IMR-90 (cell line): ENCODE data around the gene INSM1. TPM values are rescaled to one million over a fixed set of nuclear protein-coding genes. Genes with fewer than 3 reads are reported as not detected.

Source experiments
- ATAC-seq: fragments of 200-7000 bp; cut with Tn5 transposase; 2 replicates; pipeline ENCODE4 v1.9.1; 2020; ENCODE audit warnings: low read depth, mild to moderate bottlenecking, moderate library complexity
- BruUV-seq: library from RNA; stranded (reverse); fragments of 400-500 nt; replicated peaks from 2 replicates; lab custom pipeline; 2021; lab: Mats Ljungman, UMichigan
- CTCF ChIA-PET: fragments of 300-600 bp; formaldehyde crosslinking; extraction: SDS; loops from one replicate; lab custom pipeline; 2021; ENCODE audit warnings: antibody characterized with exemption; lab: Yijun Ruan, JAX
- POLR2A ChIA-PET: fragments of 300-600 bp; sonication (Branson Sonifier 250); formaldehyde crosslinking; loops from one replicate; lab custom pipeline; 2022; ENCODE audit warnings: antibody characterized with exemption; ENCODE audit not compliant: unreplicated experiment; lab: Charles Lee
- DNase-seq: peaks from one replicate; pipeline ENCODE4 v3.0.0; 2013
- H2AFZ ChIP-seq: replicated peaks from 2 replicates; pipeline ENCODE3; 2013; ENCODE audit warnings: low read length, mild to moderate bottlenecking; ENCODE audit not compliant: poor library complexity
- H2AK5ac ChIP-seq: 2 replicates; pipeline ENCODE4 v1.6.1; 2013; ENCODE audit warnings: low read depth, low read length, inconsistent platforms
- H2AK9ac ChIP-seq: replicated peaks from 2 replicates; pipeline ENCODE3; 2013; ENCODE audit warnings: mild to moderate bottlenecking, low read depth, low read length, moderate library complexity; ENCODE audit not compliant: poor library complexity
- H2BK120ac ChIP-seq: 2 replicates; pipeline ENCODE4 v1.6.1; 2013; ENCODE audit warnings: low read depth, low read length, inconsistent platforms
- H2BK15ac ChIP-seq: 3 replicates; pipeline ENCODE4 v1.6.1; 2013; ENCODE audit warnings: low read depth, low read length, inconsistent platforms
- H2BK20ac ChIP-seq: 2 replicates; pipeline ENCODE4 v1.6.1; 2013; ENCODE audit warnings: low read depth, mild to moderate bottlenecking, inconsistent platforms, low read length, moderate library complexity
- H2BK5ac ChIP-seq: 2 replicates; pipeline ENCODE4 v1.6.1; 2013; ENCODE audit warnings: mild to moderate bottlenecking, low read depth, low read length, inconsistent platforms; ENCODE audit not compliant: poor library complexity, severe bottlenecking
- H3K14ac ChIP-seq: replicated peaks from 2 replicates; pipeline ENCODE4 v1.6.1; 2013; ENCODE audit warnings: low read depth, low read length, inconsistent platforms
- H3K18ac ChIP-seq: 2 replicates; pipeline ENCODE4 v1.6.1; 2013; ENCODE audit warnings: low read depth, low read length, control low read depth
- H3K23ac ChIP-seq: 2 replicates; pipeline ENCODE4 v1.6.1; 2013; ENCODE audit warnings: low read depth, low read length, inconsistent platforms
- H3K27ac ChIP-seq: 2 replicates; pipeline ENCODE4 v1.5.1; 2013; ENCODE audit warnings: mild to moderate bottlenecking, control low read depth, low read length; ENCODE audit not compliant: insufficient read depth
- H3K27me3 ChIP-seq: 2 replicates; pipeline ENCODE4 v1.6.1; 2013; ENCODE audit warnings: low read length; ENCODE audit not compliant: control insufficient read depth, insufficient read depth
- H3K36me3 ChIP-seq: 2 replicates; pipeline ENCODE4 v1.6.1; 2013; ENCODE audit warnings: low read length, mixed read lengths; ENCODE audit not compliant: control insufficient read depth, insufficient read depth
- H3K4ac ChIP-seq: 2 replicates; pipeline ENCODE4 v1.6.1; 2013; ENCODE audit warnings: low read depth, low read length, inconsistent platforms
- H3K4me1 ChIP-seq: 2 replicates; pipeline ENCODE4 v1.6.1; 2013; ENCODE audit warnings: low read length, mixed read lengths; ENCODE audit not compliant: control insufficient read depth, insufficient read depth
- H3K4me2 ChIP-seq: 2 replicates; pipeline ENCODE4 v1.6.1; 2013; ENCODE audit warnings: low read depth, mild to moderate bottlenecking, control low read depth, low read length, moderate library complexity
- H3K4me3 ChIP-seq: 2 replicates; pipeline ENCODE4 v1.5.1; 2013; ENCODE audit warnings: low read depth, mild to moderate bottlenecking, control low read depth, low read length, moderate library complexity; ENCODE audit not compliant: insufficient read depth
- H3K56ac ChIP-seq: 2 replicates; pipeline ENCODE4 v1.6.1; 2013; ENCODE audit warnings: low read length, inconsistent platforms; ENCODE audit not compliant: insufficient read depth; ENCODE audit errors: extremely low read depth
- H3K79me1 ChIP-seq, 2 experiments: 2 replicates each; pipeline ENCODE4 v1.6.1; 2013; ENCODE audit warnings: low read length in 2 of 2, inconsistent platforms in 1 of 2, low read depth in 1 of 2
- H3K9ac ChIP-seq: 2 replicates; pipeline ENCODE4 v1.6.1; 2013; ENCODE audit warnings: low read depth, low read length, control low read depth
- H3K9me1 ChIP-seq: 2 replicates; pipeline ENCODE4 v1.6.1; 2013; ENCODE audit warnings: low read length, inconsistent platforms; ENCODE audit not compliant: insufficient read depth
- H3K9me3 ChIP-seq: 2 replicates; pipeline ENCODE4 v1.6.1; 2013; ENCODE audit warnings: low read length; ENCODE audit not compliant: control insufficient read depth, insufficient read depth
- H4K20me1 ChIP-seq: 2 replicates; pipeline ENCODE4 v1.6.1; 2013; ENCODE audit warnings: low read length, inconsistent platforms; ENCODE audit not compliant: insufficient read depth
- H4K5ac ChIP-seq: 2 replicates; pipeline ENCODE4 v1.6.1; 2013; ENCODE audit warnings: mild to moderate bottlenecking, low read depth, low read length, control low read depth
- H4K8ac ChIP-seq, 2 experiments: 2 replicates each; pipeline ENCODE4 v1.6.1; 2013; ENCODE audit warnings: low read depth in 2 of 2, low read length in 2 of 2, control low read depth in 1 of 2, inconsistent platforms in 1 of 2
- H4K91ac ChIP-seq: 2 replicates; pipeline ENCODE4 v1.6.1; 2013; ENCODE audit warnings: low read depth, low read length, inconsistent platforms; ENCODE audit not compliant: insufficient read depth
- MAZ ChIP-seq: IDR thresholded peaks from 2 replicates; pipeline ENCODE4 v1.6.1; 2012; ENCODE audit warnings: low read depth, mild to moderate bottlenecking, low read length, improper control_type of control experiment, moderate library complexity, borderline replicate concordance
- WGBS, 2 experiments: methylation state at CpG; one replicate each; pipeline versions ENCODE4 v1.1.5 to v1.1.7; 2013; ENCODE audit warnings: missing lambda C conversion rate in 2 of 2; ENCODE audit not compliant: insufficient read length in 1 of 2; ENCODE audit errors: extremely low coverage in 2 of 2; 5-methylcytosine and 5-hydroxymethylcytosine counted together
- dilution Hi-C: fragments of 300-500 bp; cut with HindIII; formaldehyde crosslinking; loops from one replicate; pipeline ENCODE4 v1.14.3; 2018; ENCODE audit warnings: low sequenced_read_pairs; ENCODE audit not compliant: unreplicated experiment
- in situ Hi-C: fragments of 300-500 bp; cut with MboI; formaldehyde crosslinking; loops from 3 replicates; pipeline ENCODE4 v1.14.3; 2019; ENCODE audit warnings: low sequenced_read_pairs, inconsistent platforms, mixed read lengths
- intact Hi-C: fragments of 100-400 bp; cut with micrococcal nuclease; formaldehyde crosslinking; loops from 2 replicates; pipeline ENCODE4 v1.10.0; 2022
- polyA plus RNA-seq, 3 experiments: library from polyadenylated mRNA; depleted of rRNA; stranded (reverse); fragments of >200 nt; gene quantifications; 2 replicates each; pipeline ENCODE4 v1.2.3, GENCODE V29; 2012; ENCODE audit warnings: low replicate concordance in 1 of 3
- total RNA-seq: library from RNA; depleted of rRNA; stranded (reverse); fragments of >200 nt; gene quantifications from 2 replicates; pipeline ENCODE4 v1.2.3, GENCODE V29; 2012

The INSM1 gene
- total and polyA plus RNA-seq, 2 of the 4 experiments (the other 2 are of a cell fraction) = not detected

- Histone ChIP-seq H3K79me1 (no peaks in the 10 kb centered on the region), H2BK120ac (no peak overlapping the region), H2AK9ac (no peak overlapping the region), H3K4me2 (no peak overlapping the region), H4K20me1 (no peaks in the 10 kb centered on the region), H2AFZ (peak overlapping the region; percentile 25), H3K18ac (no peak overlapping the region), H3K9me1 (no peaks in the 10 kb centered on the region), H3K56ac (no peak overlapping the region), H3K14ac (no peak overlapping the region), H3K23ac (no peak overlapping the region), H2BK5ac (no peak overlapping the region), H2AK5ac (no peak overlapping the region), H4K8ac (no peak overlapping the region), H2BK15ac (no peak overlapping the region), H3K9ac (no peak overlapping the region), H3K4me1 (no peaks in the 10 kb centered on the region), H3K9me3 (no peaks in the 10 kb centered on the region), H3K4me3 (no peak overlapping the region), H3K4ac (no peak overlapping the region), H3K27me3 (no peaks in the 10 kb centered on the region), H4K91ac (no peak overlapping the region), H4K5ac (no peak overlapping the region), H2BK20ac (no peak overlapping the region), H3K36me3 (no peaks in the 10 kb centered on the region), H3K27ac (no peak overlapping the region)
- TF ChIP-seq MAZ = no peak
- DNase-seq (no peak), ATAC-seq (no peak)
- no TSS peak for BruUV-seq
- intact Hi-C loops (no loop called here), in situ Hi-C loops (no loop called here), dilution Hi-C loops (no loop called here)
- POLR2A ChIA-PET = no interaction called here
- CTCF ChIA-PET = no interaction called here
- 43% methylated on average over 4 of the region's 9 CpGs; no CpG with 5 or more reads in 1 of the 2 experiments for WGBS, 2 experiments
Observed at GRCh38 chr20:20318365-20319161, 49.3 kb upstream of the INSM1 start.
